Bronchial epithelial cell (primary cell): ENCODE results near the gene LUC7L2. TPM values are rescaled to one million over a fixed set of nuclear protein-coding genes. Genes with fewer than 3 reads are reported as not detected.

Source experiments
- DNase-seq: peaks from one replicate; pipeline ENCODE4 v3.0.0-alpha.2; 2010; ENCODE audit warnings: low read depth
- FAIRE-seq: peaks from 2 replicates; lab custom pipeline; 2011; peaks lifted over from hg19 to GRCh38; lab: Jason Lieb, UNC
- H3K27me3 ChIP-seq: 2 replicates; pipeline ENCODE4 v1.5.1; 2011; ENCODE audit warnings: low read length; ENCODE audit not compliant: control insufficient read depth, insufficient read depth
- H3K36me3 ChIP-seq: 2 replicates; pipeline ENCODE4 v1.5.1; 2011; ENCODE audit warnings: low read length; ENCODE audit not compliant: control insufficient read depth, insufficient read depth
- H3K4me3 ChIP-seq: 2 replicates; pipeline ENCODE4 v1.5.1; 2011; ENCODE audit warnings: mild to moderate bottlenecking, low read depth, low read length, control low read depth
- CTCF ChIP-seq: IDR thresholded peaks from 2 replicates; pipeline ENCODE4 v1.5.1; 2011; ENCODE audit warnings: mild to moderate bottlenecking, moderate library complexity, low read length, control low read depth, inconsistent platforms; ENCODE audit not compliant: insufficient read depth, severe bottlenecking
- total RNA-seq: library from RNA; depleted of rRNA; stranded (reverse); fragments of >200 nt; gene quantifications from 2 replicates; pipeline ENCODE4 v1.2.1, GENCODE V29; 2014

Gene LUC7L2
- total RNA-seq, 1 donor from 2014 or later = 52.7 TPM

GRCh38 chr7:139450851-139451250 lies 91.2 kb downstream of the LUC7L2 start:
- H3K4me3 ChIP-seq = no peak overlapping the region
- TF ChIP-seq CTCF = no peak
- FAIRE-seq (no peak), DNase-seq (no peak)
- H3K27me3 ChIP-seq = no peaks in the 10 kb centered on the region
- no peaks in the 10 kb centered on the region for H3K36me3 ChIP-seq

GRCh38 chr7:139451638-139452037 lies 91.9 kb downstream of the LUC7L2 start:
- no peaks in the 10 kb centered on the region for H3K36me3 ChIP-seq
- peak; percentile 31 for DNase-seq
- no peak overlapping the region for H3K4me3 ChIP-seq
- no peak for FAIRE-seq
- H3K27me3 ChIP-seq = no peaks in the 10 kb centered on the region
- no peak for TF ChIP-seq CTCF

GRCh38 chr7:139452958-139453672 lies 93.4 kb downstream of the LUC7L2 start:
- FAIRE-seq = no peak
- H3K27me3 ChIP-seq = no peaks in the 10 kb centered on the region
- no peak overlapping the region for H3K4me3 ChIP-seq
- TF ChIP-seq CTCF = no peak
- H3K36me3 ChIP-seq = no peaks in the 10 kb centered on the region
- DNase-seq = no peak

- H3K27me3 ChIP-seq = no peaks in the 10 kb centered on the region
- no peak for TF ChIP-seq CTCF
- no peak for FAIRE-seq
These were observed 94.1 kb downstream of the LUC7L2 start for GRCh38 chr7:139453673-139454321.

GRCh38 chr7:139455789-139456188 lies 96.1 kb downstream of the LUC7L2 start:
- Histone ChIP-seq H3K4me3 (no peak overlapping the region), H3K27me3 (no peaks in the 10 kb centered on the region), H3K36me3 (no peaks in the 10 kb centered on the region)
- DNase-seq (no peak), FAIRE-seq (no peak)
- no peak for TF ChIP-seq CTCF

More at GRCh38 chr7:139453673-139454321, 94.1 kb downstream of the LUC7L2 start:
- no peak for DNase-seq
- Histone ChIP-seq H3K36me3 (no peaks in the 10 kb centered on the region), H3K4me3 (no peak overlapping the region)
